NCI-H510A treated with DMSO at 0.1 percent for 48 hours (cell line): ENCODE results near the gene SH2D4B.

Experiments used
- DNase-seq: peaks from one replicate; lab custom pipeline; 2025; lab: John Stamatoyannopoulos, UW

The SH2D4B gene

DNA sequence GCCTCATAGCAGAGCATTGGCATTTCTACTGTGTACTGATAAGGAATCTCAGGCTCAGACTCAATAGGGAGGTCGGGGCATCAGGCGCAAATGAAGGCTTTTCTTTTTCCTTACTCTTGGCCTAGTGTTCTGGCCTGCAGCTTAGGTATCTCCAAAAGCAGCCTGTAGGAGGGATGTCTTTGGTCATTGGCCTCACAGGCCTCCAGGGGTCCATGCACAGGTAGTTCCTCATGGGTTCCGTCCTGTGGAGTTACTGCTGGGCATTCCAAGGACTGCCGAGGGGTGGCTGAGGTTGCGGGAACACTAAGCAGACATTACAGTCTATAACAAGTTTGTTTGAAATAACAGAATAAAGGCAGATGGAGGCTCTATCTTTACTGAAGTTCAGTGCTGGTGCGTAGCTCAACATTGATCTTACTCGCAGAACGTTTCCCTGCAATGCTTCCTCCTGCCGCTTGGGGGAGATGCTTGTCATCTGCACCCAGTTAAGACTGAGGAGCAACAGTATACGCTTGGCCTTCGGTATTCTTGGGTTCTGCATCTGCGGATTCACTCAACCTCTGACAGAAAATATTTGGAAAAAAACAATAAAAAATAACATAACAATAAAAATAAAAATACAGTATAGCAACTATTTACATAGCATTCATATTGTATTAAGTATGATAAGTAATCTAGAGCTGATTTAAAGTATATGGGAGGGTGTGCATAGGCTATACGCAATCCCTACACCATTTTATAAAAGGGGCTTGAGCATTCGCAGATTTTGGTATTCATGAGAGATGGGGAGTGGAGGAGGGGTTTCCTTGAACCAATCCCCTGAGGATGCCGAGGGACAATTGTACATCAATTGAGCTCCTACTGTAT, 58.9 kb downstream of the SH2D4B start:
- peak; percentile 14 for DNase-seq

DNA sequence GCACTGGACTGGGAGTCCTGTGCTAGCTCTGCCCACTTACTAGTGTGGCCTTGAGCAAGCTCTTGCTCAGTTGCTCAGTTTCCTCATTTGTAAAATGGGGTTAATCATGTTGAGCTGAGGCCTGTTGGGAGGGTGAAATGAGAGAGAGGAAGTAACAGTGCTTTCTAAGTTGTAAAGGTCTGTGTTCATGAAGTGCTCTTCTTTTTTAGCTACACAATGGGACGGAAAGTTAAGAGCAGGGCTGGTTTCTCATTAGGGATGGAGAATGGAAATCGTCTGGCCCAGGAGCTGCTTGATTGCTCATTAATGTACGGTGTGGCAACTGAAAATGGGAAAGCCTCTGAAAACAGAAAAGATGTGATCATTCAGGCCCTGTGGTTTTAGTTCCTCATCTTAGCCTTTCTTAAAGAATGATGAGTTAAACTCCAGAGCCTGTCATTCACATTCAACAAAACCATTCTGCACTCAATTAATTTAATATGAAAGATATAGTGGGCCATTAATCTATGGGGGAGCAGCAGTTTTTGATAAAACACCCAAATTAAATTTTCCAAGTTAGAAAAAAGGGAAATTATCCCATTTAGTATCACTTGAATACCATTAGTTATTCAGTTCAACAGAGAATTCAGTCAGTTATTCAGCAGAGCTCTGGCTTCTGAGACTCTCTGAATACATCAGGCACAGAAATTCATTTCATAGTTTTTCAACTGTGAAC, 60.5 kb downstream of the SH2D4B start:
- no peak for DNase-seq

DNA sequence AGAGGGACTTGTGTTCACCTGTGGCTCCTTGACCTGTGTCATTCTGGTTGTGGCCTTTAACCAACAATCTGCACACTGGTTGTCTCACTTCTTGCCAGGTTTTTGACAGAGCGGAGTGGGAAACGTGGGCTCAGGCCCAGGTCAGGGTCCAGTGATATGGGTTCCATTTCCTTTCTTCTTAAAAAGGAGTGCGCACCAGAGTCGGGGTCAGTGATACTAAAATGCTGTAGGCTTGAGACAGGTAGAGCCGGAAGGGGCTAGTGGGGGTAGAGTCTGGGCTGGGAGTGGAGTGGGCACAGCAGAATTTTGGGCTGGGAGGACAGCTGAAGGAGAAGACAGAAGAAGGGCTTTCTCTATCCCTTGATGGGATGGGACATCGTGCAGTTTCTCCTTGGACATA, 61.2 kb downstream of the SH2D4B start:
- no peak for DNase-seq

DNA sequence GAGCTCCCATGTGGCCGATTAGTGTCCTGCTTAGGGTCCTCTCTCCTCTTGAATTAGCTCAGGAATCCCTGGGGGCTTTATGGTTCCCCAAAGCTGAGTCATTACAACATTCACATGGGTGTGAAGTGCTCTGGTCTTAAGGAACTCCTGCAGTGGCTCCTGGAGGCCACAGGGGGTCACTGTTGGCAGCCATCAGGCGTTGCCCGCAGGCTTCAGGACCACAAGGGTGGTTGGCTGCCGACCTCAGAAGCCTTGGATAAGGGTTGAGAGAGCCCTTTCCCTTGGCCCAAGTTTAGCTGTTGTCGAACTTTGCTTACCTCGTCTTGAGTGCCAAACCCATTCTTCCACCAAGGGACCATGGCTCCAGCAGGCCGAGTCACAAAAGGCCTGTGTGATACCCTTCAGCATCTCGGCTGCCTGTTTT, 61.7 kb downstream of the SH2D4B start:
- peak; percentile 64 for DNase-seq

DNA sequence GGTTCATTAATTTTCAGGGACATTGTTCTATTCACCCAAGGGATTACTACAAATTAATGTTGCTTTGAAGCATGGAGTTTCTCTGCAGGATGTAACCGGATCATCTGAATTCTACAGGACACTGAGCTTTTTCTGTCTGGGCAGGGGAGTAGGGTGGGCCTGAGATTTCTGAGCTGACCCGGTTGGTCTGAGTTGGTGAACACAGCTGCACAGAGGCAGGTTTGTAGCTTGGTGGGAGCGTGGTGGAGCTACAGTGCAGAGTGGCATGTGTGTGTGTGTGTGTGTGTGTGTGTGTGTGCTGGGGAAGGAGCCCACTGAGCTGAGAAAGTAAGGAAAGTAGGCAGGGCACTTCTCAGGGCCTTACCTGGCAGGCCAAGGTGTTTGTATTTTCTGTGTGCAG, 62.6 kb downstream of the SH2D4B start:
- no peak for DNase-seq

DNA sequence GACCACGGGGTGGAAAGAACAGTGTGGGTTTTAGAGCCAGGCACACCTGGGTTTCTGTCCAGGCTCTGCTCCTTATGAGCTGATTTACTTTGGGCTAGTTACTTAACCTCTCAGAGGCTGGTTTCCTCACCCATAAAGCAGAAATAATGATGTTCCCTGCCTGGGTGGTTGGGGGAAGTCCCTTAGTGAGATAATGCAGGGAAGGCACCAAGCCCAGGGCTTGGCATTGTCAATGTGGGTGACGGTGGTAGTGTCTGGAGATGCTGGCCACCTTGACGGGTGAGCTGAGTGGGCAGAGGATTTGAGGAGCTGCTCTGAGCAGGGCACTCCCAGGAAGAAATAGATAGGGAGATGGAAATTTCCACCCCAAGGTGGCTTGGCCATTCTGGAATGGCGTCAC, 65.2 kb downstream of the SH2D4B start:
- no peak for DNase-seq

DNA sequence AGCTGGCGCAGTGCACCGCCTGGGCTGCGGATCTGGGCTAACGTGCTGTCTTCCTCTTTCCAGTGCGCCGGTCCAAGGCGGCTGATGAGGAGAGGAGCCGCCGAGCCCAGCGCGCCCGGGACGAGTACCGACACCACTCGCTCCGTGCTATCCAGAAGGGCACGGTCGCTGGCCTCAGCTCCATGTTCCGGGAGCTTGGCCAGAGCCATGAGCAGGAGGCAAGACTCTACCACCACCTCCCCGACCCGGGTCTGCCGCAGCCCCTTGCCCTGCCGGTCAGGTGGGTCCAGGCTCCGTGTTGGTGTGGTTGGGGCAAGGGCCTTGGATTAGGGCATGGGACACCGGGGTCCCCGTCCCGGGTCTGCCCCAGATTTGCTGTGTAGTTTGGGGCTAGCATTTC, 65.8 kb downstream of the SH2D4B start:
- DNase-seq, result no peak

DNA sequence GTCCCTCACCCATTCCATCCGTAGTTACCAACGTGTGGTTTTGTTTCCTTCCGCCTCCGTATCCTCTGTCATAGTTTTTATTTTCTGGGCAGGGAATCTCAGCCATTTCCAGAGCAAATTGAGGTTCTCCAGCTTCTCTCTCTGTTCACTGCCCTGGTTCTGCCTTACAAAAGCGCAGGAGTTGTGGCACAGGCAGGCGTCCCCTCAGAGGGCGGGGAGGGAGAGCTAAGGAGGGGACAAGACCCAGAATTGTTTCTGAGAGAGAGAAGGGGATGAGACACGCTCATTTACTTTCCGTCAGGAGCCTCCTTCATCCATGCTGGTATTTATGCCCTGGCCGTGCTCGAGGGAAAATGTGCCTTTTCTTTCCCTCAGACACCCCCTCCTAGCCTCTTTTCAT, 71.0 kb downstream of the SH2D4B start:
- DNase-seq, result no peak

DNA sequence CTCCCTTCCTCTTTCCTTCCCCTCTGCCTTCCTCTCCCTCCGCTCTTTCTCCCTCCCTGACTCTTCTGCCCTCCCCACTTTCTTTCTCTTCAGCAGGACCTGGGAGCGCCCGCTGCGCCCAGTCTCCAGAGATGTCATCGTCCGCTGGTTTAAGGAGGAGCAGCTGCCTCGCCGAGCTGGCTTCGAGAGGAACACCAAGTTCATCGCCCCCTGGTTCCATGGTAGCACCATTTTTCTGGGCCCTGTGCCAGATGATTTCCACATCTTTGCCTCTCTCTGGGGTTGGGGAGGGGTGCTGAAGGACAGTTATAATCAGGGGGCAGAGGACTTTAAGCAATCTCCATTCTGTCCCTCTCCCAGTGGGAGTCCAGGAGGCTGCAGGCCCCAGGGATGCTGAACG, 71.6 kb downstream of the SH2D4B start:
- no peak for DNase-seq

DNA sequence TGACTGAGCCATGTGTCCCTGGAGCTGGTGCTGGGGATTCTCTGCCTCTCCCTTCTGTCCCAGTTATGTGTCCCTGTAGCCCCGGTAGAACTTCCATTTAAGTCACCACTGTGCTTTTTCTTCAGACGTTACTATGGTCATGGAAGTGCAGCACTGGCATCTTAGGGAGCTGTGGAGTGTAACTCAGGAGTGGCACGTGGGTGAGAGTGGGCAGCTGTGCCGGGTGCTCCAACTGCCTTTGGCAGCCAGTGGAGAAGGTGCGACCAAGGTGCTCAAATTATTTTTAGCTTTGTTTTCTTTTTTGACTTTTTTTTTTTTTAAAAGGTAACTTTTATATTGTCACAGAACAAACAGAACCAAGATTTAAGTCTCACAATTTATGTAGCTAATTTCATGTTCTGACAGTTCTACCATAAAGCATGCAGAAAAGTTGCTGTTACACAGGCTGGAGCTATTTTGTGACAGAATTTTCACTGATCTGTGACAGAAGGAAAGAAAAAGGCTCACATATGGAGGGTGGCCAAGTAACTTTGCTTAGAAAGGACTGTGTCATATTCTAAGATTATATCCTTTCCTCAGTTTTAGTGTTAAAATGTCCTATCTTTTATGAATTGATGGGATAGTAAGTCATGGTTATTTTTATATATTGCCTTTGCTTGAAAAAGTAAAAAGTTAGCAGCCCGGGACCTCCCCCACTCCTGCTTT, 73.9 kb downstream of the SH2D4B start:
- no peak for DNase-seq

DNA sequence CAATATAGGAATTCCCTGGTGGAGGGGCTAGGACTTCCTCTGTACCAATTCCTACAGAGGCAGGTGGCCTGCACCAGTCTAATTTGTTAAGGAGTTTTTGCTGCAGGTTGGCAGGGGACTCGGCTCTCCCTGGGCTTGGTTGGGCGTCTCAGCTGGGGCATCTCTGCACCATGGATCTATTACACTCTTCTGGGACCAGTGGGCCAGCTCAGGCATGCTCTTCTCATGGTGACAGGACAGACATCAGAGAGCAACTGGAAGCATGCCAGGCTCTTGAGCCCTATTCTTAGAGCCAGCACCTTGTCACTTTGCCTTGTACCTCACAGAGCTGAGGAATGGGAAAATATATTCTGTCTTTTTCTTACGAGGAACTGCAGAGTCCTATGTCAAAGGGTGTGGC, 74.6 kb downstream of the SH2D4B start:
- peak; percentile 68 for DNase-seq

DNA sequence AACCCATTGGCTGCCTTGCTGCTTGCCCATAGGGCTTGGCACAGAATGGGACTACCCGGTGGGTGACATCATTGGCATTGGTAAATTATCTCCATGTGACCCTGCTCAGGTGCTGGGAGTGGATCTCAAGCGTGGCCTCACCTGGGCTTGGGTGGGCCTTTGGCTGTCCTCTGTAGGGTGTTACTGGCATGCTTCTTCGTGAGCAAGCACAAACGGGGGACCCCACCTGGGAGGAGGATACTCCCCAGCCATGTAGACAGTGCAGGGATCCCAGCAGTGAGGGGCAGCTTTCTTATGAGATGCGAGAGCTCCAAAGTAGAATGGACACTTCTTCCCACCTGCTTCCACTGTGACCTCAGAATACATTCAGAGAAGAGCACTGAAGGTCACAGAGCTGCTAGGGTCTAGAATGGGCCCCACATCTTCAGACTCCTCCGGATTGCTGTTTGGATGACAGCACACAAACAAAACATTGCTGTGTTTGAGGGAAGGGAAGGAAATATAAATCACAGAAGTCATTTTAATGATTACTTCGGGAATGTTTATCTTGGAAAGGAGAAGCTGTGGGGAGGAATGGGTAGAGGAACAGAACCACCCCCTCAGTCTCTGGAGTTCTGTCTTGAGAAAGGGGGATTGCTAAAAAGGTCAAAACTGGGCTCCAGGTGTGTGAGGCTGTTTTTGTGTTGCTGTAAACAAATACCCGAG, 75.9 kb downstream of the SH2D4B start:
- DNase-seq, result no peak

DNA sequence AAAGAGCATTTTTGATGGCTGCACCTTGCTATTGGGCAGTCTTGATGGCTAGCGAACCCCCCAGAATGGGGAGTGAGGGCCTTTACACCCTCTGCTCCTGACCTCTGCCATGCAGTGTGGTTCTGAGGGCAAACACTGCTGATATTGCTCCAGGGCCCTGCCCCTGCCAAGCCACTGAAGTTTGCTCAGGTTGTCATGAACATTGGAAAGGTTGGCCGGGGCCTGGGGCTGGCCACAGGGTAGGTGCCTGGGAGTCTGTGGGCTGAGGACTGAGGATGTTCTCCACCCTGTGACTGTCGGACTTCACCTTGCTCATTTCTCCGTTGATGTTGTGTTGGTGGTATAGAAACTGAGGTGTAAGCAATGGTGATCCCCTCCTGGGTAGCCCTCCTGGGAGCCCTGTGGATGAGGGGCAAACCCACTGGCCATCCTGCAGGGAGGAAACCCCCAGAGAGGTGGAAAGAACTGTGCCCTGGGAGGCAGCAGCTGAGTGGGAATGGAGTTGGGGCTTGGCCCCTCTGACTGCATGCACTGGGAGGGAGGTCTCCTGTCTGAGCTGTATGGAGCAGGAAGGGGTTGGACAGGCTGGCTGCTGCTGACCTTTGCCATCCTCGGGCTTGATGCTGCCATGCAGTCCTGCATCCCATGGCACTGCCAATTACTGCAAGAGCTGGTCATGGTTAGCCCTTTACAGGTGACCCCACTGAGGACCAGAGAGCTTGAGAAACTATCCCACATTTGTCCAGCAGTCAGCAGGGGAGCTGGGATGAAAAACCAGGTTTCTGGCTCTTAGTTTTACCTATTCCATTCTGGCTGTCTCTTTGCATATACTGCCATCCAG, 77.1 kb downstream of the SH2D4B start:
- no peak for DNase-seq

DNA sequence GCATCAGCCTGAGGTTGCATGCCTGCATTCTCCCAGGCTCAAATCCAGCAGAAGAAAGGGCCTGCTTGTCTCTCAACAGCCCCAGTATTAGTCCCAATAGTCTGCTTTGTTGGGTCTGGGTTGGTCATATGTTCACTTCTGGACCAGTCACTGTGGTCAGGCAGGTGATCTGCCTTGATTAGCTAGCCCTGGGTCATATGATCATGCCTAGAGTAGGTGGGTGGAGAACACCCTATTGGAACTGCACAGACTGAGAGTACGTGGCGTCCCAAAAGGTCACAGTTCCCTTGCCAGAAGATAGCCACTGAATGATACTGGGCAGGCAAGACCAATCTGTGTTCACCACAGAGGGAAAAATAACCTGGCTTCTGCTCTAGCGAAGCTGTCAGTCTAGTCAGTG, 80.1 kb downstream of the SH2D4B start:
- DNase-seq, result no peak

DNA sequence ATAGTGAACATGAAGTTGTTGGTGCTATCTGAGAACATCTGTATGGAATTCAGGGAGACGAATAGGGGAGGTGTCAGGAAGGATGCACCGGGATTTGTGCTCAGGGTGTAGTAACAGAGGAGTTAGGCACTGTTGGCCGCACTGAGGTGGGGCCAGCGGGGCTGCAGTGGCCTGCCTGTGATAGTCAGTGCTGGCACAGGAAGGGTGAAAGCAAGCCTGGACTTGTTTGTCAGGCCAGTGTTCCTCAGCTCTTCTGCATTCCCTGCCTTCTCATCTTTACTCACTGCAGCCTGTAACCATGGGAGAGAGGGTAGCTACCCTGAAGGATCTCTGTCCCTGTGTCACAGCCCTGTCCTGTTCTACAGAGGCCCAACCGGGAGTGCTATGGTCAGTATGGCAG, 81.3 kb downstream of the SH2D4B start:
- DNase-seq, result no peak

DNA sequence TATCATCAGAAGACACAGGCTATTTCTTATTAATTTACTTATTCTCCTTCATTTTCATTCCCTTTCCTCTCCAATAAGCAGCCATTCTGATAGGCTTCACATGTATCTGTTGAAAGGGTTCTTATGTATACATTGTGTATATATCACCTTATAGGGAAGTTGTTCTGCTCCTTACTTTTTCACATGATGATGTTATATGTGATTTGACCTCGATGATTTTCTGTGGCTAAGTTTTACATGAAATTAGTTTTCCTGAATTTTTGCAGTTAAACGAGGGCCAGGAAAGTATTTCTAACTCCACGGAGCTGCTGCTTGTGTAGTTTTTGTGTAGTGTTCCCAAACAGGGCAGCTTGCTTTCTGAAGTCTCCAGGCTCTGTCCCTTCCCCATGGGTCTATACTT, 84.5 kb downstream of the SH2D4B start:
- DNase-seq, result no peak

DNA sequence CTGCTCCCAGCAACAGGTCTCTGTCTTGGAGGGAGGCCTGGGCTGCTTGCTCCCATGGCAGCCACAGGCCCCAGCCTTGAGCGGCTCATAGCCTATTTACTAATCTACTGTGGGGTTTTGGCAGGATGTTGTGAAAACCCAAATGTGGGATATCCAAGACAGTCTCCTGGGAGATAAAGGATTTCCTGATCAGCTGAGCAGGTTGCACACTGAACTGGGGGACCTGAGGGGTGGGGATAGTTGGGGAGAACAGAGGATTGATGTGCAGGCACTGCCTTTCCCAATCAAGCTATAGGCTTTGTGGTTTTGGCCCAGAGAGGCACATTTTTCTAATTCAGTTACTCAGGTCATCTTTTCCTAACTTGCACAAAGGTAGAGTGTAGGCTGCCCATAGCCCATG, 92.6 kb downstream of the SH2D4B start:
- DNase-seq, result no peak

DNA sequence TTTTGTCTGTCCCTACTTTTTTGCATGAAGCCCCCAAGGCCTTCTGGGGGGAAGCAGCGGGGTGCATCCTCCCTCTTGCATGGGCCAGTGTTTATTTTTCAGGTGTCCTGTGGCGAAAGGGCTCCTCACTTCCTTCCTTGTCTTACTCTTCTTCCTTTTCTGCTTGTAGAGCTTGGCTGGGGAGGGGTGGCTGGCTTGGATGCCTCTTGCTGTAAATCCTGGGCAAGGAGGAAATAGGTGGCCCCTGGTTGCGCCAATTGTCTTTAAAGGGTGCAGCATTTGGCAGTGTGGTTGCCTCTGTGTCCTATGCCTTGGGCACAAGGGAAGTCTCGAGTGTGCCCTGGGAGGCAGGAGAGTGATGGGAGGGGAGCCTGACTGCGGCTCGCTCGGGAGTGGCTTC, 95.0 kb downstream of the SH2D4B start:
- no peak for DNase-seq

DNA sequence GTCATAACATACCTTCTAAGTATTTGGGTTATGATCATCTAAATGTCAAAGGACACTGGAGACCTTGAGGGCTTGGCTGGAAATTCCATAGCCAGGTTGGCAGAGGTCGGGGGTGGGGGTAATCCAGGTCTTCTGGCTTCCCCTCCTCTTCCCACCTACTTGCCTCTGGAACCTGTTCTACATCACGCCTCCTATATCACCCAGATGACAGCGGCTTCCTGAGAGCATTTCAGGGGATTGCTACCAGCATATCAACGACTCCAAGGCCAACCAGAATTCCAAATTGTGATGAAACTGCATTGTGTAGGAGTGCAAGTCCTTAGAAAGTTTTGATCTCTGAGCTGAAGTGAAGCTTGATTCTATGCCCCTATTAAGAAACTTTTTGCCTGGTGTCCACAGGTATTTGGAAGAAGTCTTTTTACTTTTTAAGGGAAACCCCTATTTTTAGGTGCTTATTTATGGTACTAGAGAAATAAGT, 95.7 kb downstream of the SH2D4B start:
- no peak for DNase-seq

DNA sequence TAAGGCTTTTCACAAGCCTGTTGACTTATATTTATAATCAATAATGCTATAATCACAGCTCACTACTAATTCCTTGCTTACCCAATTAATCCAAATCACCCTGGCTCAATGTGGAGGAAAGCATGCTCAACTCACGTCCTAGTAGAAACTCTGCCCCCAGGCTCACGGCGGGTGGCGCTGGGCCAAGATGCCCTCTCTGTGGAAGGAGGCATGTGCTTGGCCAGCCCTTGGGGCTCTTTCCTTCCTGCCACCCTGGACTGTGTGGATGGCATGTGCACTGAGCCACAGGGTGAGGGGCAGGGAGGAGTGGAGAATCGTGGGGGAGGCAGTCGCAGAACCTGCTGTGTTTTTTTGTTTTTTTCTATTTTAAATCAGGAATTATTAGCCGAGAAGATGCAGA, 96.2 kb downstream of the SH2D4B start:
- no peak for DNase-seq

DNA sequence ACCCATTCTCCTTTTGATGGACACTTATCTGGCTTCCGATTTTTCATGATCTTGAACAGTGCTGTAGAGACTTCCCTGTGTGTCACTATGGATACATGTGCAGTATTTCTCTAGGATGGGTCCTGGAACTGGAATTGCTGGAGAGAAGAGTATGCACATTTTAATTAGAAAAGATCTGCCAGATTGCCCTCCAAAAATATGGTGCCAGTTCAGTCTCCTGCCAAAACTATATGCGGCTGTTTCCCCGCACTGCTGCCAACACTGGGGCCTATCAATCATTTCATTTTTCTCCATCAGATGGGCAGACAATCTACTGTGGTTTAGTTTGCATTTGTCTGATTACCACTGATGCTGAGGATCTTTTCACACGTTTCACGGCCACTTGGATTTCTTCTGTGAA, 105.0 kb downstream of the SH2D4B start:
- DNase-seq, result no peak
